ENCODE results near the gene HDAC10. TPM values are rescaled to one million over a fixed set of nuclear protein-coding genes. Genes with fewer than 3 reads are reported as not detected.

The HDAC10 gene
- total and polyA plus RNA-seq, 2 experiments from 2014 or later: 23.8 to 30.2 TPM

- Histone ChIP-seq H3K9me2 (replicated peaks; ENCODE audit: insufficient read depth) (no peaks in the 10 kb centered on the region), H4K20me1 (ENCODE audit: insufficient read depth, poor library complexity, severe bottlenecking) (peaks cover 3% of the 10 kb centered on the region), H3K79me2 (no peaks in the 10 kb centered on the region), H3K4me3 (no peak overlapping the region), H3K4me2 (no peak overlapping the region), H3K27me3 (no peaks in the 10 kb centered on the region), H3K27ac (no peak overlapping the region), H2AFZ (no peak overlapping the region), H3K9me3 (ENCODE audit: low read depth) (no peaks in the 10 kb centered on the region), H3K4me1 (ENCODE audit: insufficient read depth) (no peaks in the 10 kb centered on the region), H3K36me3 (replicated peaks; ENCODE audit: insufficient read depth, low read depth) (no peaks in the 10 kb centered on the region)
- WGBS (ENCODE audit: low lambda C conversion rate, missing lambda C conversion rate): 96% methylated on average over 24 of the region's 25 CpGs
- no peak for DNase-seq (ENCODE audit: low spot score)
- no peak for TF ChIP-seq EZH2 (IDR thresholded peaks at IDR 0.05; ENCODE audit: borderline replicate concordance)
- TF ChIP-seq CTCF (IDR thresholded peaks at IDR 0.05; ENCODE audit: poor library complexity): no peak
- TF ChIP-seq EZH2phosphoT487 (IDR thresholded peaks at IDR 0.05; ENCODE audit: low read depth, severe bottlenecking, unreplicated experiment): no peak
Measured at GRCh38 chr22:50219800-50220602, 31.1 kb downstream of the HDAC10 start.

- TF ChIP-seq EZH2 (IDR thresholded peaks at IDR 0.05; ENCODE audit: borderline replicate concordance): no peak
- no peak for TF ChIP-seq CTCF (IDR thresholded peaks at IDR 0.05; ENCODE audit: poor library complexity)
- TF ChIP-seq EZH2phosphoT487 (IDR thresholded peaks at IDR 0.05; ENCODE audit: low read depth, severe bottlenecking, unreplicated experiment): no peak
- Histone ChIP-seq H3K4me2 (no peak overlapping the region), H3K9me2 (replicated peaks; ENCODE audit: insufficient read depth) (no peaks in the 10 kb centered on the region), H3K4me3 (no peak overlapping the region), H2AFZ (no peak overlapping the region), H3K27ac (no peak overlapping the region), H4K20me1 (ENCODE audit: insufficient read depth, poor library complexity, severe bottlenecking) (peaks cover 10% of the 10 kb centered on the region), H3K79me2 (peaks cover 3% of the 10 kb centered on the region), H3K4me1 (ENCODE audit: insufficient read depth) (no peaks in the 10 kb centered on the region), H3K36me3 (replicated peaks; ENCODE audit: insufficient read depth, low read depth) (no peaks in the 10 kb centered on the region), H3K27me3 (no peaks in the 10 kb centered on the region), H3K9me3 (ENCODE audit: low read depth) (no peaks in the 10 kb centered on the region)
- whole genome bisulfite sequencing (ENCODE audit: low lambda C conversion rate, missing lambda C conversion rate): 83% methylated on average over 42 of the region's 42 CpGs
- DNase-seq (ENCODE audit: low spot score): peak; percentile 83
Measured at GRCh38 chr22:50218996-50219727, 31.9 kb downstream of the HDAC10 start.

- Histone ChIP-seq H3K27me3 (no peaks in the 10 kb centered on the region), H3K79me2 (peaks cover 11% of the 10 kb centered on the region), H3K9me3 (ENCODE audit: low read depth) (no peaks in the 10 kb centered on the region), H4K20me1 (ENCODE audit: insufficient read depth, poor library complexity, severe bottlenecking) (peaks cover 15% of the 10 kb centered on the region), H3K36me3 (replicated peaks; ENCODE audit: insufficient read depth, low read depth) (no peaks in the 10 kb centered on the region), H3K27ac (no peak overlapping the region), H3K9me2 (replicated peaks; ENCODE audit: insufficient read depth) (no peaks in the 10 kb centered on the region), H3K4me1 (ENCODE audit: insufficient read depth) (no peaks in the 10 kb centered on the region), H2AFZ (no peak overlapping the region), H3K4me2 (no peak overlapping the region), H3K4me3 (no peak overlapping the region)
- no peak for DNase-seq (ENCODE audit: low spot score)
- 90% methylated on average over 39 of the region's 43 CpGs for WGBS (ENCODE audit: low lambda C conversion rate, missing lambda C conversion rate)
- no peak for TF ChIP-seq EZH2 (IDR thresholded peaks at IDR 0.05; ENCODE audit: borderline replicate concordance)
- no peak for TF ChIP-seq EZH2phosphoT487 (IDR thresholded peaks at IDR 0.05; ENCODE audit: low read depth, severe bottlenecking, unreplicated experiment)
- TF ChIP-seq CTCF (IDR thresholded peaks at IDR 0.05; ENCODE audit: poor library complexity): no peak
Measured at GRCh38 chr22:50218153-50218995, 32.7 kb downstream of the HDAC10 start.
